PC-9 (cell line): ENCODE results near the gene ABTB1. TPM values are rescaled to one million over a fixed set of nuclear protein-coding genes. Genes with fewer than 3 reads are reported as not detected.
"Not testable (repeated sequence)": the region's sequence is repeated elsewhere in the genome, so short reads cannot be mapped to it uniquely, and the experiment has no call there.

Experiments
- BruUV-seq: library from RNA; stranded (reverse); fragments of 400-500 nt; replicated peaks from 2 replicates; lab custom pipeline; 2021; lab: Mats Ljungman, UMichigan
- CTCF ChIA-PET: fragments of 300-600 bp; sonication (Branson Sonifier 250); formaldehyde crosslinking; loops from one replicate; lab custom pipeline; 2022; ENCODE audit warnings: antibody characterized with exemption; lab: Charles Lee
- POLR2A ChIA-PET: fragments of 300-600 bp; sonication (Branson Sonifier 250); formaldehyde crosslinking; loops from one replicate; lab custom pipeline; 2022; ENCODE audit warnings: antibody characterized with exemption; ENCODE audit not compliant: unreplicated experiment; lab: Charles Lee
- DNase-seq, 2 experiments: peaks; one replicate each; pipeline versions ENCODE4 v3.0.0 to v3.0.0-alpha.2; 2015 to 2022; ENCODE audit warnings: mixed read lengths in 1 of 2
- H2AFZ ChIP-seq: fragments of 200-600 bp; sonication (generic); 2 replicates; pipeline ENCODE4 v1.8.1; 2017; ENCODE audit warnings: antibody characterized with exemption
- H3F3A ChIP-seq: fragments of 200-600 bp; sonication (generic); 2 replicates; pipeline ENCODE4 v1.8.1; 2017; ENCODE audit warnings: antibody characterized with exemption, mild to moderate bottlenecking, low read depth; ENCODE audit not compliant: insufficient read depth
- H3K27ac ChIP-seq: fragments of 200-600 bp; sonication (generic); 2 replicates; pipeline ENCODE4 v1.6.1; 2016; ENCODE audit warnings: mixed run types
- H3K27me3 ChIP-seq: fragments of 200-600 bp; sonication (generic); 2 replicates; pipeline ENCODE4 v1.6.1; 2016; ENCODE audit warnings: low read depth, mixed run types; ENCODE audit not compliant: insufficient read depth
- H3K36me3 ChIP-seq: fragments of 200-600 bp; sonication (generic); 2 replicates; pipeline ENCODE4 v1.6.1; 2016; ENCODE audit warnings: low read depth, mixed run types
- H3K4me1 ChIP-seq: fragments of 200-600 bp; sonication (generic); replicated peaks from 2 replicates; pipeline ENCODE4 v1.6.1; 2016; ENCODE audit warnings: mixed run types; ENCODE audit not compliant: insufficient read depth
- H3K4me2 ChIP-seq: fragments of 200-600 bp; sonication (generic); 2 replicates; pipeline ENCODE4 v1.6.1; 2017; ENCODE audit warnings: mixed run types
- H3K4me3 ChIP-seq: fragments of 200-600 bp; sonication (generic); 2 replicates; pipeline ENCODE4 v1.6.1; 2016; ENCODE audit warnings: mixed run types
- H3K79me2 ChIP-seq: fragments of 200-600 bp; sonication (generic); 2 replicates; pipeline ENCODE4 v1.6.1; 2017; ENCODE audit warnings: low read depth, mixed run types
- H3K9me2 ChIP-seq: fragments of 200-600 bp; sonication (generic); 2 replicates; pipeline ENCODE4 v1.8.1; 2017; ENCODE audit warnings: mild to moderate bottlenecking; ENCODE audit not compliant: insufficient read depth
- H3K9me3 ChIP-seq: fragments of 200-600 bp; sonication (generic); 2 replicates; pipeline ENCODE4 v1.8.1; 2016; ENCODE audit warnings: low read depth; ENCODE audit not compliant: insufficient read depth
- H4K20me1 ChIP-seq: fragments of 200-600 bp; sonication (generic); 2 replicates; pipeline ENCODE4 v1.8.1; 2017; ENCODE audit not compliant: insufficient read depth
- CTCF ChIP-seq: fragments of 200-600 bp; sonication (generic); conservative IDR thresholded peaks from 2 replicates; pipeline ENCODE4 v1.6.1; 2017; ENCODE audit warnings: mixed run types, antibody characterized with exemption, mild to moderate bottlenecking, moderate library complexity
- EZH2 ChIP-seq: fragments of 200-600 bp; sonication (generic); IDR thresholded peaks from 2 replicates; pipeline ENCODE4 v1.8.0; 2017; ENCODE audit warnings: antibody characterized with exemption, low read depth
- intact Hi-C: fragments of 100-400 bp; cut with micrococcal nuclease; formaldehyde crosslinking; loops from one replicate; pipeline ENCODE4 v1.10.0; 2022; ENCODE audit not compliant: unreplicated experiment
- total RNA-seq: library from RNA; stranded (reverse); gene quantifications from 2 replicates; pipeline ENCODE4 v1.2.3, GENCODE V29; 2021

The ABTB1 gene
- total RNA-seq, 1 experiment from 2014 or later: 39.1 TPM

- H4K20me1 ChIP-seq: no peaks in the 10 kb centered on the region
- no peaks in the 10 kb centered on the region for H3K4me1 ChIP-seq
- no peak overlapping the region for H2AFZ ChIP-seq
- no peaks in the 10 kb centered on the region for H3K9me2 ChIP-seq
- peaks cover 9% of the 10 kb centered on the region; the same call in 1 of the 2 replicates for H3F3A ChIP-seq
- ChIA-PET CTCF (no interaction called here), POLR2A (interaction anchor here (0.8 kb wide), 1 partner anchor 9 kb away, joined by 5 read pairs; no protein-coding TSS in a partner anchor)
- no peaks in the 10 kb centered on the region for H3K79me2 ChIP-seq
- no peaks in the 10 kb centered on the region for H3K36me3 ChIP-seq
- H3K27ac ChIP-seq: no peak overlapping the region
- no peak overlapping the region for H3K4me2 ChIP-seq
- intact Hi-C loops: no loop called here
- no peak for DNase-seq
- no peaks in the 10 kb centered on the region for H3K9me3 ChIP-seq
- H3K27me3 ChIP-seq: no peaks in the 10 kb centered on the region
- no peak for TF ChIP-seq CTCF
- no TSS peak for BruUV-seq
- H3K4me3 ChIP-seq: no peak overlapping the region
Measured at GRCh38 chr3:127680146-127680661, 7.5 kb downstream of the ABTB1 start.

GRCh38 chr3:127680798-127681221 is 8.1 kb downstream of the ABTB1 start:
- H3K27me3 ChIP-seq: no peaks in the 10 kb centered on the region
- ChIA-PET POLR2A (interaction anchor here (0.8 kb wide), 1 partner anchor 9 kb away, joined by 5 read pairs; no protein-coding TSS in a partner anchor), CTCF (no interaction called here)
- peaks cover 9% of the 10 kb centered on the region for H3F3A ChIP-seq
- no peak overlapping the region for H3K27ac ChIP-seq
- H3K36me3 ChIP-seq: no peaks in the 10 kb centered on the region
- intact Hi-C loops: no loop called here
- DNase-seq: no peak
- no peak overlapping the region for H3K4me3 ChIP-seq
- H2AFZ ChIP-seq: no peak overlapping the region
- no peak overlapping the region for H3K4me2 ChIP-seq
- no peaks in the 10 kb centered on the region for H4K20me1 ChIP-seq
- BruUV-seq: no TSS peak
- H3K9me2 ChIP-seq: no peaks in the 10 kb centered on the region
- no peaks in the 10 kb centered on the region for H3K4me1 ChIP-seq
- no peaks in the 10 kb centered on the region for H3K9me3 ChIP-seq
- TF ChIP-seq EZH2 (no peak), CTCF (no peak)
- no peaks in the 10 kb centered on the region for H3K79me2 ChIP-seq

GRCh38 chr3:127682175-127682554 is 9.4 kb downstream of the ABTB1 start:
- H3K27ac ChIP-seq, POLR2A ChIA-PET, CTCF ChIA-PET, H3K9me2 ChIP-seq, H3F3A ChIP-seq, H2AFZ ChIP-seq, BruUV-seq, H3K27me3 ChIP-seq, H3K9me3 ChIP-seq, H3K4me1 ChIP-seq, H4K20me1 ChIP-seq, H3K36me3 ChIP-seq, intact Hi-C loops, H3K4me2 ChIP-seq, H3K4me3 ChIP-seq, DNase-seq, H3K79me2 ChIP-seq: not testable (repeated sequence)

GRCh38 chr3:127682561-127682960 is 9.8 kb downstream of the ABTB1 start:
- no peak for TF ChIP-seq CTCF
- TF ChIP-seq EZH2: no peak
- Histone ChIP-seq H3K4me2 (no peak overlapping the region), H3K9me2 (no peaks in the 10 kb centered on the region), H3K4me1 (no peaks in the 10 kb centered on the region), H3K4me3 (no peak overlapping the region), H3K79me2 (no peaks in the 10 kb centered on the region), H3K9me3 (no peaks in the 10 kb centered on the region), H3F3A (peaks cover 9% of the 10 kb centered on the region), H2AFZ (no peak overlapping the region), H3K27me3 (no peaks in the 10 kb centered on the region), H3K27ac (no peak overlapping the region), H4K20me1 (no peaks in the 10 kb centered on the region), H3K36me3 (no peaks in the 10 kb centered on the region)
- ChIA-PET CTCF (no interaction called here), POLR2A (no interaction called here)
- no peak for DNase-seq
- intact Hi-C loops: no loop called here
- no TSS peak for BruUV-seq
